ENCODE measurements around the gene TRIM10.
"Not testable (repeated sequence)": the region's sequence is repeated elsewhere in the genome, so short reads cannot be mapped to it uniquely, and the experiment has no call there.

DNA sequence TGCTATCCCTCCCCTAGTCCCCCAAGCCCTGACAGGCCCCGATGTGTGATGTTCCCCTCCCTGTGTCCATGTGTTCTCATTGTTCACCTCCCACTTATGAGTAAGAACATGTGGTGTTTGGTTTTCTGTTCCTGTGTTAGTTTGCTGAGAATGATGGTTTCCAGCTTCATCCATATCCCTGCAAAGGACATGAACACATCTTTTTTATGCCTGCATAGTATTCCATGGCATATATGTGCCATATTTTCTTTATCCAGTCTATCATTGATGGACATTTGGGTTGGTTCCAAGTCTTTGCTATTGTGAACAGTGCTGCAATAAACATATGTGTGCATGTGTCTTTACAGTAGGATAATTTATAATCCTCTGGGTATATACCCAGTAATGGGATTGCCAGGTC, 4.2 kb upstream of the TRIM10 start:
- not testable (repeated sequence) for TF ChIP-seq ZNF423 (tag by site-specific recombination; IDR thresholded peaks at IDR 0.05); ZBTB7A (tag by site-specific recombination; IDR thresholded peaks at IDR 0.05; ENCODE audit: low read depth); SETDB1 (IDR thresholded peaks at IDR 0.05; ENCODE audit: insufficient read length, low read length); HOXC10 (CRISPR knock-in tag; IDR thresholded peaks at IDR 0.05)
- TF ChIP-seq, protein P1, sequence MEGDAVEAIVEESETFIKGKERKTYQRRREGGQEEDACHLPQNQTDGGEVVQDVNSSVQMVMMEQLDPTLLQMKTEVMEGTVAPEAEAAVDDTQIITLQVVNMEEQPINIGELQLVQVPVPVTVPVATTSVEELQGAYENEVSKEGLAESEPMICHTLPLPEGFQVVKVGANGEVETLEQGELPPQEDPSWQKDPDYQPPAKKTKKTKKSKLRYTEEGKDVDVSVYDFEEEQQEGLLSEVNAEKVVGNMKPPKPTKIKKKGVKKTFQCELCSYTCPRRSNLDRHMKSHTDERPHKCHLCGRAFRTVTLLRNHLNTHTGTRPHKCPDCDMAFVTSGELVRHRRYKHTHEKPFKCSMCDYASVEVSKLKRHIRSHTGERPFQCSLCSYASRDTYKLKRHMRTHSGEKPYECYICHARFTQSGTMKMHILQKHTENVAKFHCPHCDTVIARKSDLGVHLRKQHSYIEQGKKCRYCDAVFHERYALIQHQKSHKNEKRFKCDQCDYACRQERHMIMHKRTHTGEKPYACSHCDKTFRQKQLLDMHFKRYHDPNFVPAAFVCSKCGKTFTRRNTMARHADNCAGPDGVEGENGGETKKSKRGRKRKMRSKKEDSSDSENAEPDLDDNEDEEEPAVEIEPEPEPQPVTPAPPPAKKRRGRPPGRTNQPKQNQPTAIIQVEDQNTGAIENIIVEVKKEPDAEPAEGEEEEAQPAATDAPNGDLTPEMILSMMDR (tag by site-specific recombination; IDR thresholded peaks at IDR 0.05) = not testable (repeated sequence)
- TF ChIP-seq, protein P2, sequence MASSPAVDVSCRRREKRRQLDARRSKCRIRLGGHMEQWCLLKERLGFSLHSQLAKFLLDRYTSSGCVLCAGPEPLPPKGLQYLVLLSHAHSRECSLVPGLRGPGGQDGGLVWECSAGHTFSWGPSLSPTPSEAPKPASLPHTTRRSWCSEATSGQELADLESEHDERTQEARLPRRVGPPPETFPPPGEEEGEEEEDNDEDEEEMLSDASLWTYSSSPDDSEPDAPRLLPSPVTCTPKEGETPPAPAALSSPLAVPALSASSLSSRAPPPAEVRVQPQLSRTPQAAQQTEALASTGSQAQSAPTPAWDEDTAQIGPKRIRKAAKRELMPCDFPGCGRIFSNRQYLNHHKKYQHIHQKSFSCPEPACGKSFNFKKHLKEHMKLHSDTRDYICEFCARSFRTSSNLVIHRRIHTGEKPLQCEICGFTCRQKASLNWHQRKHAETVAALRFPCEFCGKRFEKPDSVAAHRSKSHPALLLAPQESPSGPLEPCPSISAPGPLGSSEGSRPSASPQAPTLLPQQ (tag by site-specific recombination; IDR thresholded peaks at IDR 0.05) = not testable (repeated sequence)
- TF ChIP-seq, protein P3, sequence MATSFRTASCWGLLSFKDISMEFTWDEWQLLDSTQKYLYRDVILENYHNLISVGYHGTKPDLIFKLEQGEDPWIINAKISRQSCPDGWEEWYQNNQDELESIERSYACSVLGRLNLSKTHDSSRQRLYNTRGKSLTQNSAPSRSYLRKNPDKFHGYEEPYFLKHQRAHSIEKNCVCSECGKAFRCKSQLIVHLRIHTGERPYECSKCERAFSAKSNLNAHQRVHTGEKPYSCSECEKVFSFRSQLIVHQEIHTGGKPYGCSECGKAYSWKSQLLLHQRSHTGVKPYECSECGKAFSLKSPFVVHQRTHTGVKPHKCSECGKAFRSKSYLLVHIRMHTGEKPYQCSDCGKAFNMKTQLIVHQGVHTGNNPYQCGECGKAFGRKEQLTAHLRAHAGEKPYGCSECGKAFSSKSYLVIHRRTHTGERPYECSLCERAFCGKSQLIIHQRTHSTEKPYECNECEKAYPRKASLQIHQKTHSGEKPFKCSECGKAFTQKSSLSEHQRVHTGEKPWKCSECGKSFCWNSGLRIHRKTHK (tag by site-specific recombination; IDR thresholded peaks at IDR 0.05) = not testable (repeated sequence)
